ENCODE measurements around the gene LINGO4. TPM values are rescaled to one million over a fixed set of nuclear protein-coding genes. Genes with fewer than 3 reads are reported as not detected.

Gene LINGO4
- total and polyA plus RNA-seq, 5 donors from 2014 or later: 0.15 to 0.33 (median 0.22) TPM; not detected in 2

- Histone ChIP-seq H3K36me3 (ENCODE audit: control insufficient read depth, insufficient read depth, low read length) (no peaks in the 10 kb centered on the region), H3K4me1 (ENCODE audit: control insufficient read depth, insufficient read depth, low read length, poor library complexity, severe bottlenecking) (peaks cover 60% of the 10 kb centered on the region), H3K4me3 (ENCODE audit: low read depth, low read length) (no peak overlapping the region), H3K27me3 (ENCODE audit: control insufficient read depth, insufficient read depth, low read length) (no peaks in the 10 kb centered on the region), H3K27ac (ENCODE audit: insufficient read depth, low read length, poor library complexity, severe bottlenecking) (no peak overlapping the region), H3K9me3 (ENCODE audit: control insufficient read depth in 2 of 2, low read length in 2 of 2) (no peaks in the 10 kb centered on the region)
- Mint-ChIP-seq H3K27me3 (no peaks in the 10 kb centered on the region), H3K27ac (peak overlapping the region in 2 of 3 donors; percentile 12 to 63), H3K9me3 (no peaks in the 10 kb centered on the region), H3K4me1 (peaks cover 7 to 79% (median 49%) of the 10 kb centered on the region in 4 donors), H3K36me3 (no peaks in the 10 kb centered on the region), H3K4me3 (no peak overlapping the region)
- DNase-seq: no peak
- no peak for ATAC-seq (ENCODE audit: low read depth in 2 of 2)
Observed at GRCh38 chr1:151817353-151817730, 12.1 kb upstream of the LINGO4 start.

- peaks cover 7 to 82% (median 46%) of the 10 kb centered on the region in 4 donors for H3K4me1 Mint-ChIP-seq
- H3K36me3 Mint-ChIP-seq: no peaks in the 10 kb centered on the region
- Histone ChIP-seq H3K27ac (ENCODE audit: insufficient read depth, low read length, poor library complexity, severe bottlenecking) (peak overlapping the region; percentile 27), H3K36me3 (ENCODE audit: control insufficient read depth, insufficient read depth, low read length) (no peaks in the 10 kb centered on the region), H3K9me3 (ENCODE audit: control insufficient read depth in 2 of 2, low read length in 2 of 2) (no peaks in the 10 kb centered on the region), H3K4me1 (ENCODE audit: control insufficient read depth, insufficient read depth, low read length, poor library complexity, severe bottlenecking) (peaks cover 54% of the 10 kb centered on the region), H3K4me3 (ENCODE audit: low read depth, low read length) (no peak overlapping the region), H3K27me3 (ENCODE audit: control insufficient read depth, insufficient read depth, low read length) (no peaks in the 10 kb centered on the region)
- H3K27me3 Mint-ChIP-seq: no peaks in the 10 kb centered on the region
- no peaks in the 10 kb centered on the region for H3K9me3 Mint-ChIP-seq
- H3K27ac Mint-ChIP-seq: peak overlapping the region; percentile 12 to 96 (median 63)
- ATAC-seq (ENCODE audit: low read depth in 2 of 2): no peak
- no peak for DNase-seq
- H3K4me3 Mint-ChIP-seq: peak overlapping the region in 1 of 4 donors; percentile 64
Observed at GRCh38 chr1:151816548-151817352, 11.5 kb upstream of the LINGO4 start.

GRCh38 chr1:151815716-151816327, 10.6 kb upstream of the LINGO4 start:
- Mint-ChIP-seq H3K4me1 (peaks cover 6 to 74% (median 38%) of the 10 kb centered on the region in 4 donors), H3K27ac (peak overlapping the region; percentile 5 to 96 (median 90)), H3K36me3 (no peaks in the 10 kb centered on the region), H3K4me3 (peak overlapping the region; percentile 27 to 64 (median 51)), H3K9me3 (no peaks in the 10 kb centered on the region), H3K27me3 (no peaks in the 10 kb centered on the region)
- H3K4me3 ChIP-seq (ENCODE audit: low read depth, low read length): peak overlapping the region; percentile 37
- H3K27ac ChIP-seq (ENCODE audit: insufficient read depth, low read length, poor library complexity, severe bottlenecking): peak overlapping the region; percentile 61
- ATAC-seq (ENCODE audit: low read depth in 2 of 2) (peak; percentile 65 to 67), DNase-seq (peak in 2 of 3 donors; percentile 38 to 79)
- H3K9me3 ChIP-seq (ENCODE audit: control insufficient read depth in 2 of 2, low read length in 2 of 2): no peaks in the 10 kb centered on the region
- H3K36me3 ChIP-seq (ENCODE audit: control insufficient read depth, insufficient read depth, low read length): no peaks in the 10 kb centered on the region
- no peaks in the 10 kb centered on the region for H3K27me3 ChIP-seq (ENCODE audit: control insufficient read depth, insufficient read depth, low read length)
- H3K4me1 ChIP-seq (ENCODE audit: control insufficient read depth, insufficient read depth, low read length, poor library complexity, severe bottlenecking): peaks cover 48% of the 10 kb centered on the region

GRCh38 chr1:151814971-151815545, 9.8 kb upstream of the LINGO4 start:
- Histone ChIP-seq H3K4me3 (ENCODE audit: low read depth, low read length) (peak overlapping the region; percentile 37), H3K9me3 (ENCODE audit: control insufficient read depth in 2 of 2, low read length in 2 of 2) (no peaks in the 10 kb centered on the region), H3K27me3 (ENCODE audit: control insufficient read depth, insufficient read depth, low read length) (no peaks in the 10 kb centered on the region), H3K36me3 (ENCODE audit: control insufficient read depth, insufficient read depth, low read length) (no peaks in the 10 kb centered on the region), H3K4me1 (ENCODE audit: control insufficient read depth, insufficient read depth, low read length, poor library complexity, severe bottlenecking) (peaks cover 41% of the 10 kb centered on the region), H3K27ac (ENCODE audit: insufficient read depth, low read length, poor library complexity, severe bottlenecking) (peak overlapping the region; percentile 61)
- no peak for DNase-seq
- H3K4me3 Mint-ChIP-seq: peak overlapping the region in 2 of 4 donors; percentile 61 to 64
- ATAC-seq (ENCODE audit: low read depth in 2 of 2): no peak
- H3K4me1 Mint-ChIP-seq: peaks cover 0 to 67% (median 32%) of the 10 kb centered on the region in 4 donors
- H3K27me3 Mint-ChIP-seq: no peaks in the 10 kb centered on the region
- peak overlapping the region in 2 of 3 donors; percentile 5 to 78 for H3K27ac Mint-ChIP-seq
- H3K36me3 Mint-ChIP-seq: no peaks in the 10 kb centered on the region
- no peaks in the 10 kb centered on the region for H3K9me3 Mint-ChIP-seq

- Histone ChIP-seq H3K36me3 (ENCODE audit: control insufficient read depth, insufficient read depth, low read length) (no peaks in the 10 kb centered on the region), H3K4me3 (ENCODE audit: low read depth, low read length) (no peak overlapping the region), H3K27me3 (ENCODE audit: control insufficient read depth, insufficient read depth, low read length) (no peaks in the 10 kb centered on the region), H3K9me3 (ENCODE audit: control insufficient read depth in 2 of 2, low read length in 2 of 2) (no peaks in the 10 kb centered on the region), H3K27ac (ENCODE audit: insufficient read depth, low read length, poor library complexity, severe bottlenecking) (no peak overlapping the region), H3K4me1 (ENCODE audit: control insufficient read depth, insufficient read depth, low read length, poor library complexity, severe bottlenecking) (peaks cover 34% of the 10 kb centered on the region)
- Mint-ChIP-seq H3K27ac (peak overlapping the region in 1 of 3 donors; percentile 59), H3K4me1 (peaks cover 0 to 67% (median 28%) of the 10 kb centered on the region in 4 donors), H3K27me3 (no peaks in the 10 kb centered on the region), H3K36me3 (no peaks in the 10 kb centered on the region), H3K9me3 (no peaks in the 10 kb centered on the region), H3K4me3 (peak overlapping the region in 1 of 4 donors; percentile 8)
- DNase-seq (no peak), ATAC-seq (ENCODE audit: low read depth in 2 of 2) (no peak)
Observed at GRCh38 chr1:151814426-151814825, 9.2 kb upstream of the LINGO4 start.

- H3K36me3 ChIP-seq (ENCODE audit: control insufficient read depth, insufficient read depth, low read length): no peaks in the 10 kb centered on the region
- no peaks in the 10 kb centered on the region for H3K27me3 ChIP-seq (ENCODE audit: control insufficient read depth, insufficient read depth, low read length)
- peaks cover under 1% of the 10 kb centered on the region for H3K27me3 Mint-ChIP-seq
- H3K4me3 Mint-ChIP-seq: no peak overlapping the region
- H3K9me3 Mint-ChIP-seq: no peaks in the 10 kb centered on the region
- H3K4me1 ChIP-seq (ENCODE audit: control insufficient read depth, insufficient read depth, low read length, poor library complexity, severe bottlenecking): peaks cover 33% of the 10 kb centered on the region
- ATAC-seq (ENCODE audit: low read depth in 2 of 2) (no peak), DNase-seq (no peak)
- peaks cover 0 to 67% (median 25%) of the 10 kb centered on the region in 4 donors for H3K4me1 Mint-ChIP-seq
- no peak overlapping the region for H3K27ac ChIP-seq (ENCODE audit: insufficient read depth, low read length, poor library complexity, severe bottlenecking)
- H3K36me3 Mint-ChIP-seq: no peaks in the 10 kb centered on the region
- H3K9me3 ChIP-seq (ENCODE audit: control insufficient read depth in 2 of 2, low read length in 2 of 2): no peaks in the 10 kb centered on the region
- no peak overlapping the region for H3K4me3 ChIP-seq (ENCODE audit: low read depth, low read length)
- peak overlapping the region in 1 of 3 donors; percentile 6 for H3K27ac Mint-ChIP-seq
Observed at GRCh38 chr1:151813271-151813977, 8.2 kb upstream of the LINGO4 start.

GRCh38 chr1:151811181-151811580, 6.0 kb upstream of the LINGO4 start:
- Mint-ChIP-seq H3K4me3 (no peak overlapping the region), H3K36me3 (no peaks in the 10 kb centered on the region), H3K27ac (no peak overlapping the region), H3K9me3 (no peaks in the 10 kb centered on the region), H3K4me1 (peaks cover 0 to 51% (median 18%) of the 10 kb centered on the region in 4 donors), H3K27me3 (peaks cover 4% of the 10 kb centered on the region)
- Histone ChIP-seq H3K27ac (ENCODE audit: insufficient read depth, low read length, poor library complexity, severe bottlenecking) (no peak overlapping the region), H3K36me3 (ENCODE audit: control insufficient read depth, insufficient read depth, low read length) (no peaks in the 10 kb centered on the region), H3K27me3 (ENCODE audit: control insufficient read depth, insufficient read depth, low read length) (no peaks in the 10 kb centered on the region), H3K4me3 (ENCODE audit: low read depth, low read length) (no peak overlapping the region), H3K9me3 (ENCODE audit: control insufficient read depth in 2 of 2, low read length in 2 of 2) (no peaks in the 10 kb centered on the region), H3K4me1 (ENCODE audit: control insufficient read depth, insufficient read depth, low read length, poor library complexity, severe bottlenecking) (peaks cover 17% of the 10 kb centered on the region)
- no peak for DNase-seq
- ATAC-seq (ENCODE audit: low read depth in 2 of 2): no peak
